Tibial nerve (tissue), 4 donors: Measurements from ENCODE around the gene NCOA3. TPM values are rescaled to one million over a fixed set of nuclear protein-coding genes. Genes with fewer than 3 reads are reported as not detected.

Source experiments
- DNase-seq, 2 donors: peaks; one replicate each; pipeline ENCODE4 v3.0.0-alpha.2; 2019; ENCODE audit warnings: low spot score in 2 of 2
- H3K27ac ChIP-seq, 4 donors: fragments of 200-600 bp; sonication (generic) in 3 of 4; one replicate each; pipeline ENCODE4 v1.5.1; 2017 to 2019; ENCODE audit warnings: mild to moderate bottlenecking in 1 of 4
- H3K27me3 ChIP-seq, 2 donors: fragments of 200-600 bp; sonication (generic) in 1 of 2; one replicate each; pipeline versions ENCODE4 v1.5.1 to v1.6.0; 2017 to 2019
- H3K36me3 ChIP-seq, 3 donors: fragments of 200-600 bp; sonication (generic); one replicate each; pipeline ENCODE4 v1.5.1; 2018 to 2019
- H3K4me1 ChIP-seq, 4 donors: fragments of 200-600 bp; sonication (generic) in 3 of 4; one replicate each; pipeline ENCODE4 v1.5.1; 2017 to 2019
- H3K4me3 ChIP-seq, 4 donors: fragments of 200-600 bp; sonication (generic) in 3 of 4; one replicate each; pipeline ENCODE4 v1.5.1; 2017 to 2019; ENCODE audit warnings: mild to moderate bottlenecking in 1 of 4, moderate library complexity in 1 of 4
- H3K9me3 ChIP-seq, 4 donors: fragments of 200-600 bp; sonication (generic) in 3 of 4; one replicate each; pipeline ENCODE4 v1.5.1; 2017 to 2019
- CTCF ChIP-seq, 5 experiments: fragments of 200-600 bp in 3 of 5; fragments of 450-650 bp in 2 of 5; sonication (generic) in 3 of 5; IDR thresholded peaks; one replicate each; pipeline ENCODE4 v1.5.1; 2016 to 2019; ENCODE audit warnings: antibody characterized with exemption in 5 of 5, mild to moderate bottlenecking in 3 of 5, moderate library complexity in 2 of 5
- EP300 ChIP-seq, 2 donors: sonication (generic); formaldehyde crosslinking; IDR thresholded peaks; one replicate each; pipeline ENCODE4 v1.6.1; 2017; ENCODE audit warnings: antibody characterized with exemption in 2 of 2, mild to moderate bottlenecking in 1 of 2
- POLR2A ChIP-seq, 2 donors: fragments of 450-650 bp; IDR thresholded peaks; one replicate each; pipeline ENCODE4 v1.6.1; 2017; ENCODE audit warnings: antibody characterized with exemption in 2 of 2, mild to moderate bottlenecking in 2 of 2, moderate library complexity in 2 of 2
- WGBS, 2 donors: methylation state at CpG; one replicate each; pipeline ENCODE4 v1.1.5; 2018; 5-methylcytosine and 5-hydroxymethylcytosine counted together
- total RNA-seq, 4 donors: library from RNA; depleted of rRNA; stranded (reverse); fragments of >200 nt; gene quantifications; one replicate each; pipeline ENCODE4 v1.1.0, GENCODE V29; 2016

NCOA3 gene
- total RNA-seq, 4 donors from 2014 or later = 38.0 to 48.9 (median 40.7) TPM

GRCh38 chr20:47667531-47668312, 166.0 kb downstream of the NCOA3 start:
- TF ChIP-seq EP300 (IDR thresholded peaks at IDR 0.05) (no peak), POLR2A (IDR thresholded peaks at IDR 0.05) (no peak), CTCF (IDR thresholded peaks at IDR 0.05) (no peak)
- H3K27ac ChIP-seq = no peak overlapping the region
- no peaks in the 10 kb centered on the region for H3K9me3 ChIP-seq
- WGBS, 2 donors = 74 to 76% methylated on average over 19 of the region's 19 CpGs
- DNase-seq = no peak
- no peak overlapping the region for H3K4me3 ChIP-seq
- H3K4me1 ChIP-seq = peaks cover 0 to 12% (median 0%) of the 10 kb centered on the region in 4 donors
- H3K36me3 ChIP-seq = peaks cover 0 to 38% (median 0%) of the 10 kb centered on the region in 3 donors
- no peaks in the 10 kb centered on the region for H3K27me3 ChIP-seq

GRCh38 chr20:47668313-47669151, 166.8 kb downstream of the NCOA3 start:
- Histone ChIP-seq H3K27me3 (no peaks in the 10 kb centered on the region), H3K9me3 (no peaks in the 10 kb centered on the region), H3K27ac (no peak overlapping the region), H3K4me1 (peaks cover 0 to 7% (median 0%) of the 10 kb centered on the region in 4 donors), H3K4me3 (no peak overlapping the region), H3K36me3 (peaks cover 0 to 38% (median 0%) of the 10 kb centered on the region in 3 donors)
- 89 to 90% methylated on average over 21 to 23 of the region's 23 CpGs for WGBS, 2 donors
- TF ChIP-seq CTCF (IDR thresholded peaks at IDR 0.05) = no peak
- TF ChIP-seq POLR2A (IDR thresholded peaks at IDR 0.05) = no peak
- no peak for TF ChIP-seq EP300 (IDR thresholded peaks at IDR 0.05)
- no peak for DNase-seq

DNA sequence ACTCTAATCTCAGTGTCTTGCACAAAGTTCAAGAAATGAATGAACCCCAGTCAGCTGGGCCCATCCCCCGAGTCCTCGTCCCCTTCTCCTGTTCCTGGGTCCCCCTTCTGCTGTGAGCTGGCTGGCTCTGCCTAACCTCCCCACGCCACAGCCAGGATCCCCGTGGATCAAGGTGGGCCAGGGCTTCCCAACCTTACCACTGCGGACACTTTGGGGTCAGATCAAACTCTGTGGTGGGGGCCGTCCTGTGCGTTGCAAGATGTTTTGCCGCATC, 167.4 kb downstream of the NCOA3 start:
- H3K27me3 ChIP-seq = no peaks in the 10 kb centered on the region
- H3K27ac ChIP-seq = no peak overlapping the region
- H3K4me3 ChIP-seq = no peak overlapping the region
- H3K4me1 ChIP-seq = peaks cover 0 to 1% (median 0%) of the 10 kb centered on the region in 4 donors
- TF ChIP-seq EP300 (IDR thresholded peaks at IDR 0.05) (no peak), CTCF (IDR thresholded peaks at IDR 0.05) (no peak), POLR2A (IDR thresholded peaks at IDR 0.05) (no peak)
- H3K36me3 ChIP-seq = peaks cover 0 to 38% (median 0%) of the 10 kb centered on the region in 3 donors
- H3K9me3 ChIP-seq = no peaks in the 10 kb centered on the region
- DNase-seq = no peak
- WGBS, 2 donors = 89 to 94% methylated on average over 8 of the region's 8 CpGs

DNA sequence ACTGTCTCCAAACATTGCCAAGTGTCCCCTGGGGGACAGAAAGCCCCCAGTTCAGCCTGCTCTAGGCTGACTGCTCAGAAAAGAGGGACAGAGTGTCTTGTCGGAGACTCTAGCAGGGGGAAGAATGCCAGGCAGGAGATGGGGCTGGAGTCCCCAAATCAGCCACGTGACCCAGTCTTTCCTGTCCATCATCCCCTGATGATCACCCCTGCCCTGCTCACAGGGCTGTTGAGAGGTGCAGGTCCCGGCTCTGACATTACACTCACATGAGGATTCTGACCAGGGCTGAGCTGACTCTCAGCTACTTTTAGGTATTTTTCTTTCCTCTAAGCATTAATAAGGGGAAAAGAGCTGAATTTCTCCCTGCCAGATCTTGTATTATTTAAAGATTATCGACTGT, 167.8 kb downstream of the NCOA3 start:
- Histone ChIP-seq H3K4me1 (no peaks in the 10 kb centered on the region), H3K9me3 (no peaks in the 10 kb centered on the region), H3K36me3 (peaks cover 0 to 38% (median 0%) of the 10 kb centered on the region in 3 donors), H3K4me3 (no peak overlapping the region), H3K27ac (no peak overlapping the region), H3K27me3 (no peaks in the 10 kb centered on the region)
- WGBS, 2 donors = 87 to 92% methylated on average over 4 of the region's 4 CpGs
- no peak for TF ChIP-seq EP300 (IDR thresholded peaks at IDR 0.05)
- TF ChIP-seq POLR2A (IDR thresholded peaks at IDR 0.05) = no peak
- TF ChIP-seq CTCF (IDR thresholded peaks at IDR 0.05) = no peak
- DNase-seq = no peak
